C4-2B (cell line): Measurements from ENCODE around the gene PPP1R12B.
A peak's percentile ranks its signal among the peaks of the same experiment; 100 is the strongest.

Experiments used
- CTCF ChIP-seq: fragments of 450-650 bp; conservative IDR thresholded peaks from 2 replicates; pipeline ENCODE4 v1.5.1; 2017; ENCODE audit warnings: mild to moderate bottlenecking
- ZFX ChIP-seq: fragments of 450-650 bp; IDR thresholded peaks from 2 replicates; pipeline ENCODE4 v1.6.1; 2017

- peak; percentile 8; the same call in 1 of the 2 replicates for TF ChIP-seq CTCF
- TF ChIP-seq ZFX, result no peak
Measured at GRCh38 chr1:202568826-202569225, 220.3 kb downstream of the PPP1R12B start.
